HL-60 (cell line): ENCODE data around the gene HOTAIR.

Experiments
- DNase-seq, 2 experiments: peaks; one replicate each; pipeline ENCODE4 v3.0.0-alpha.2; 2010 to 2020; ENCODE audit warnings: low read depth in 1 of 2, low spot score in 1 of 2
- H3K27ac ChIP-seq: fragments of 250-450 bp; sonication (Bioruptor Pico); replicated peaks from 2 replicates; pipeline ENCODE4 v1.5.1; 2020; ENCODE audit warnings: mild to moderate bottlenecking, moderate library complexity
- H3K27me3 ChIP-seq: fragments of 250-450 bp; sonication (Bioruptor Pico); 2 replicates; pipeline ENCODE4 v1.5.1; 2021; ENCODE audit warnings: mild to moderate bottlenecking, moderate library complexity; ENCODE audit not compliant: insufficient read depth, poor library complexity, severe bottlenecking
- H3K4me3 ChIP-seq: replicated peaks from 2 replicates; pipeline ENCODE4 v1.5.1; 2011; ENCODE audit warnings: mild to moderate bottlenecking, control low read depth, low read length; ENCODE audit not compliant: insufficient read depth
- CTCF ChIP-seq: IDR thresholded peaks from one replicate; pipeline ENCODE4 v1.5.1; 2011; ENCODE audit warnings: low read length, control low read depth, inconsistent platforms; ENCODE audit not compliant: insufficient read depth
- GABPA ChIP-seq: IDR thresholded peaks from 2 replicates; pipeline ENCODE4 v1.6.1; 2012; ENCODE audit warnings: low read depth
- POLR2AphosphoS5 ChIP-seq: IDR thresholded peaks from 2 replicates; pipeline ENCODE4 v1.6.1; 2012; ENCODE audit warnings: low read depth
- REST ChIP-seq: IDR thresholded peaks from 2 replicates; pipeline ENCODE4 v1.6.1; 2012; ENCODE audit warnings: low read depth; ENCODE audit not compliant: insufficient replicate concordance
- SPI1 ChIP-seq: IDR thresholded peaks from 2 replicates; pipeline ENCODE4 v1.6.1; 2012; ENCODE audit warnings: low read depth, mild to moderate bottlenecking, borderline replicate concordance
- long read RNA-seq: library from polyadenylated mRNA; unstranded; transcript quantifications from one replicate; pipeline ENCODE4 v2.0.0, GENCODE V29; 2020

Gene HOTAIR
- long read RNA-seq = 0 reads

- Histone ChIP-seq H3K27ac (no peak within 1 kb of the TSS), H3K4me3 (peak within 1 kb of the TSS; percentile 45), H3K27me3 (peaks cover 89% of the 10 kb centered on the region)
- TF ChIP-seq CTCF (no peak), GABPA (peak; percentile 70; the same call in 1 of the 2 replicates), POLR2AphosphoS5 (no peak)
- DNase-seq = peak in 1 of 2 experiments; percentile 48
Observed at GRCh38 chr12:53974084-53975063, at the start of gene HOTAIR. HOTAIR (minus strand) TSS chr12:53974954.

- TF ChIP-seq SPI1 (no peak), POLR2AphosphoS5 (no peak), CTCF (no peak), REST (no peak), GABPA (no peak)
Observed at GRCh38 chr12:54024127-54024526, 49.4 kb upstream of the HOTAIR start.

GRCh38 chr12:54022960-54023884, 48.5 kb upstream of the HOTAIR start:
- DNase-seq = no peak
- no peak for TF ChIP-seq POLR2AphosphoS5
- no peak for TF ChIP-seq REST
- TF ChIP-seq CTCF = no peak
- TF ChIP-seq SPI1 = no peak
- TF ChIP-seq GABPA = no peak
- Histone ChIP-seq H3K27me3 (peaks cover 10% of the 10 kb centered on the region), H3K4me3 (no peak overlapping the region), H3K27ac (no peak overlapping the region)

More at GRCh38 chr12:54024127-54024526, 49.4 kb upstream of the HOTAIR start:
- DNase-seq = no peak
- no peak overlapping the region for H3K4me3 ChIP-seq
- H3K27ac ChIP-seq = no peak overlapping the region
- peaks cover 19% of the 10 kb centered on the region for H3K27me3 ChIP-seq
